WTC11 (cell line): ENCODE data around the gene PRTFDC1. TPM values are rescaled to one million over a fixed set of nuclear protein-coding genes. Genes with fewer than 3 reads are reported as not detected.
A peak's percentile ranks its signal among the peaks of the same experiment; 100 is the strongest.

ENCODE experiments used
- ATAC-seq: fragments of 200-7000 bp; cut with Tn5 transposase; 2 replicates; pipeline ENCODE4 v1.10.0; 2021; ENCODE audit warnings: mild to moderate bottlenecking, moderate library complexity
- CTCF ChIA-PET: fragments of 300-600 bp; sonication (Branson Sonifier 250); formaldehyde crosslinking; loops from one replicate; lab custom pipeline; 2021; ENCODE audit warnings: antibody characterized with exemption; lab: Charles Lee
- POLR2A ChIA-PET: fragments of 350-600 bp; sonication (Branson Sonifier 250); formaldehyde crosslinking; loops from one replicate; lab custom pipeline; 2021; ENCODE audit warnings: antibody characterized with exemption; lab: Charles Lee
- DNase-seq: peaks from one replicate; pipeline ENCODE4 v3.0.0; 2021; ENCODE audit warnings: low spot score
- H3K27ac Mint-ChIP-seq: 2 replicates; pipeline ENCODE4 v1.8.0; 2021; ENCODE audit warnings: mixed read lengths
- H3K27me3 Mint-ChIP-seq: 2 replicates; pipeline ENCODE4 v1.8.0; 2021; ENCODE audit warnings: low read depth, mild to moderate bottlenecking, moderate library complexity, mixed read lengths
- H3K36me3 Mint-ChIP-seq: 2 replicates; pipeline ENCODE4 v1.8.0; 2021; ENCODE audit warnings: mixed read lengths
- H3K4me1 Mint-ChIP-seq: 2 replicates; pipeline ENCODE4 v1.8.0; 2022; ENCODE audit warnings: mixed read lengths
- H3K4me3 Mint-ChIP-seq: 2 replicates; pipeline ENCODE4 v1.8.0; 2021; ENCODE audit warnings: mild to moderate bottlenecking, moderate library complexity, mixed read lengths
- H3K9me3 Mint-ChIP-seq: 2 replicates; pipeline ENCODE4 v1.8.0; 2021; ENCODE audit warnings: mixed read lengths
- CREB1 ChIP-seq: sonication (generic); formaldehyde crosslinking; IDR thresholded peaks from 2 replicates; pipeline ENCODE4 v1.8.0; 2023; ENCODE audit warnings: mild to moderate bottlenecking, missing genetic modification reagents
- E2F5 ChIP-seq: sonication (generic); formaldehyde crosslinking; IDR thresholded peaks from 2 replicates; pipeline ENCODE4 v1.8.1; 2022; ENCODE audit warnings: mild to moderate bottlenecking, moderate library complexity, missing genetic modification reagents
- ELF4 ChIP-seq: sonication (generic); formaldehyde crosslinking; IDR thresholded peaks from 2 replicates; pipeline ENCODE4 v1.8.1; 2022; ENCODE audit warnings: low read depth, mild to moderate bottlenecking, moderate library complexity, missing genetic modification reagents
- ETV6 ChIP-seq: sonication (generic); formaldehyde crosslinking; IDR thresholded peaks from 2 replicates; pipeline ENCODE4 v1.8.1; 2022; ENCODE audit warnings: mild to moderate bottlenecking, missing genetic modification reagents
- FOXJ3 ChIP-seq: sonication (generic); formaldehyde crosslinking; IDR thresholded peaks from 2 replicates; pipeline ENCODE4 v1.9.0; 2021; ENCODE audit warnings: missing genetic modification reagents, mild to moderate bottlenecking, borderline replicate concordance
- FOXK1 ChIP-seq: sonication (generic); formaldehyde crosslinking; IDR thresholded peaks from 2 replicates; pipeline ENCODE4 v1.8.0; 2022; ENCODE audit warnings: mild to moderate bottlenecking, moderate library complexity, missing genetic modification reagents
- FOXP1 ChIP-seq: sonication (generic); formaldehyde crosslinking; IDR thresholded peaks from 2 replicates; pipeline ENCODE4 v1.8.0; 2022; ENCODE audit warnings: missing genetic modification reagents, mild to moderate bottlenecking, moderate library complexity, borderline replicate concordance
- GRHL2 ChIP-seq: fragments of 250-450 bp; sonication (Bioruptor Pico); IDR thresholded peaks from 2 replicates; pipeline ENCODE4 v1.8.0; 2022; ENCODE audit warnings: mild to moderate bottlenecking, moderate library complexity; ENCODE audit not compliant: insufficient replicate concordance, severe bottlenecking
- IRF1 ChIP-seq: sonication (generic); formaldehyde crosslinking; IDR thresholded peaks from 2 replicates; pipeline ENCODE4 v1.8.0; 2023; ENCODE audit warnings: missing genetic modification reagents
- NFE2L1 ChIP-seq: sonication (generic); formaldehyde crosslinking; IDR thresholded peaks from 2 replicates; pipeline ENCODE4 v1.8.1; 2023; ENCODE audit warnings: missing genetic modification reagents
- NR2C2 ChIP-seq: sonication (generic); formaldehyde crosslinking; IDR thresholded peaks from 2 replicates; pipeline ENCODE4 v1.8.0; 2022; ENCODE audit warnings: mild to moderate bottlenecking, missing genetic modification reagents
- RORB ChIP-seq: fragments of 250-450 bp; sonication (Bioruptor Pico); IDR thresholded peaks from 2 replicates; pipeline ENCODE4 v1.9.0; 2021; ENCODE audit warnings: mild to moderate bottlenecking
- TEAD4 ChIP-seq: sonication (generic); formaldehyde crosslinking; IDR thresholded peaks from 2 replicates; pipeline ENCODE4 v1.8.0; 2022; ENCODE audit warnings: mild to moderate bottlenecking, missing genetic modification reagents
- ZMAT4 ChIP-seq: fragments of 250-450 bp; sonication (Bioruptor Pico); IDR thresholded peaks from 2 replicates; pipeline ENCODE4 v1.9.0; 2021; ENCODE audit warnings: mild to moderate bottlenecking
- total RNA-seq: library from RNA; stranded (reverse); gene quantifications from 3 replicates; pipeline ENCODE4 v1.2.3, GENCODE V29; 2021
- TF ChIP-seq, protein P1 (sequence below): sonication (generic); formaldehyde crosslinking; IDR thresholded peaks from 2 replicates; pipeline ENCODE4 v1.8.0; 2022; ENCODE audit warnings: mild to moderate bottlenecking, missing genetic modification reagents
- TF ChIP-seq, protein P2 (sequence below): fragments of 250-450 bp; sonication (Bioruptor Pico); IDR thresholded peaks from 2 replicates; pipeline ENCODE4 v1.9.0; 2021; ENCODE audit warnings: moderate library complexity, mild to moderate bottlenecking, inconsistent platforms, borderline replicate concordance
- TF ChIP-seq, protein P3 (sequence below): sonication (generic); formaldehyde crosslinking; IDR thresholded peaks from 2 replicates; pipeline ENCODE4 v1.8.0; 2023; ENCODE audit warnings: mild to moderate bottlenecking, missing genetic modification reagents
- TF ChIP-seq, protein P4 (sequence below): sonication (generic); formaldehyde crosslinking; IDR thresholded peaks from 2 replicates; pipeline ENCODE4 v1.8.1; 2022; ENCODE audit warnings: missing genetic modification reagents, borderline replicate concordance

The PRTFDC1 gene
- total RNA-seq, 1 experiment from 2014 or later: 6.1 TPM

- peaks cover 5% of the 10 kb centered on the region for H3K36me3 Mint-ChIP-seq
- H3K27ac Mint-ChIP-seq: no peak overlapping the region
- peaks cover 6% of the 10 kb centered on the region for H3K9me3 Mint-ChIP-seq
- ATAC-seq (no peak), DNase-seq (no peak)
- H3K4me1 Mint-ChIP-seq: peaks cover 10% of the 10 kb centered on the region
- H3K4me3 Mint-ChIP-seq: no peak overlapping the region
- ChIA-PET CTCF (no interaction called here), POLR2A (no interaction called here)
- H3K27me3 Mint-ChIP-seq: no peaks in the 10 kb centered on the region; the same call in 1 of the 2 replicates
- TF ChIP-seq, protein P1, sequence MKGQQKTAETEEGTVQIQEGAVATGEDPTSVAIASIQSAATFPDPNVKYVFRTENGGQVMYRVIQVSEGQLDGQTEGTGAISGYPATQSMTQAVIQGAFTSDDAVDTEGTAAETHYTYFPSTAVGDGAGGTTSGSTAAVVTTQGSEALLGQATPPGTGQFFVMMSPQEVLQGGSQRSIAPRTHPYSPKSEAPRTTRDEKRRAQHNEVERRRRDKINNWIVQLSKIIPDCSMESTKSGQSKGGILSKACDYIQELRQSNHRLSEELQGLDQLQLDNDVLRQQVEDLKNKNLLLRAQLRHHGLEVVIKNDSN (CRISPR knock-in tag): no peak
- TF ChIP-seq FOXP1 (CRISPR knock-in tag) (no peak), FOXJ3 (CRISPR knock-in tag) (no peak), GRHL2 (CRISPR knock-in tag) (no peak), FOXK1 (CRISPR knock-in tag) (no peak), NR2C2 (no peak), ELF4 (CRISPR knock-in tag) (no peak)
- TF ChIP-seq, protein P2, sequence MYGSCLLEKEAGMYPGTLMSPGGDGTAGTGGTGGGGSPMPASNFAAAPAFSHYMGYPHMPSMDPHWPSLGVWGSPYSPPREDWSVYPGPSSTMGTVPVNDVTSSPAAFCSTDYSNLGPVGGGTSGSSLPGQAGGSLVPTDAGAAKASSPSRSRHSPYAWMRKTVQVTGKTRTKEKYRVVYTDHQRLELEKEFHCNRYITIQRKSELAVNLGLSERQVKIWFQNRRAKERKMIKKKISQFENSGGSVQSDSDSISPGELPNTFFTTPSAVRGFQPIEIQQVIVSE (CRISPR knock-in tag): no peak
- TF ChIP-seq, protein P3, sequence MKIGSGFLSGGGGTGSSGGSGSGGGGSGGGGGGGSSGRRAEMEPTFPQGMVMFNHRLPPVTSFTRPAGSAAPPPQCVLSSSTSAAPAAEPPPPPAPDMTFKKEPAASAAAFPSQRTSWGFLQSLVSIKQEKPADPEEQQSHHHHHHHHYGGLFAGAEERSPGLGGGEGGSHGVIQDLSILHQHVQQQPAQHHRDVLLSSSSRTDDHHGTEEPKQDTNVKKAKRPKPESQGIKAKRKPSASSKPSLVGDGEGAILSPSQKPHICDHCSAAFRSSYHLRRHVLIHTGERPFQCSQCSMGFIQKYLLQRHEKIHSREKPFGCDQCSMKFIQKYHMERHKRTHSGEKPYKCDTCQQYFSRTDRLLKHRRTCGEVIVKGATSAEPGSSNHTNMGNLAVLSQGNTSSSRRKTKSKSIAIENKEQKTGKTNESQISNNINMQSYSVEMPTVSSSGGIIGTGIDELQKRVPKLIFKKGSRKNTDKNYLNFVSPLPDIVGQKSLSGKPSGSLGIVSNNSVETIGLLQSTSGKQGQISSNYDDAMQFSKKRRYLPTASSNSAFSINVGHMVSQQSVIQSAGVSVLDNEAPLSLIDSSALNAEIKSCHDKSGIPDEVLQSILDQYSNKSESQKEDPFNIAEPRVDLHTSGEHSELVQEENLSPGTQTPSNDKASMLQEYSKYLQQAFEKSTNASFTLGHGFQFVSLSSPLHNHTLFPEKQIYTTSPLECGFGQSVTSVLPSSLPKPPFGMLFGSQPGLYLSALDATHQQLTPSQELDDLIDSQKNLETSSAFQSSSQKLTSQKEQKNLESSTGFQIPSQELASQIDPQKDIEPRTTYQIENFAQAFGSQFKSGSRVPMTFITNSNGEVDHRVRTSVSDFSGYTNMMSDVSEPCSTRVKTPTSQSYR (CRISPR knock-in tag): no peak
These were observed 34.4 kb downstream of the PRTFDC1 start for GRCh38 chr10:24917979-24918378.

- POLR2A ChIA-PET: no interaction called here
- ATAC-seq (no peak), DNase-seq (no peak)
- CTCF ChIA-PET: no interaction called here
- peaks cover 10% of the 10 kb centered on the region for H3K4me1 Mint-ChIP-seq
- peaks cover 5% of the 10 kb centered on the region for H3K36me3 Mint-ChIP-seq
- H3K4me3 Mint-ChIP-seq: no peak overlapping the region
- H3K27ac Mint-ChIP-seq: no peak overlapping the region
- no peaks in the 10 kb centered on the region; the same call in 1 of the 2 replicates for H3K27me3 Mint-ChIP-seq
- TF ChIP-seq E2F5 (no peak), CREB1 (CRISPR knock-in tag) (no peak), GRHL2 (CRISPR knock-in tag) (no peak)
- TF ChIP-seq, protein P3 (CRISPR knock-in tag): no peak
- TF ChIP-seq, all 79 proteins: peak for 0
- peaks cover 6% of the 10 kb centered on the region for H3K9me3 Mint-ChIP-seq
These were observed 34.9 kb downstream of the PRTFDC1 start for GRCh38 chr10:24917493-24917892.

- CTCF ChIA-PET: no interaction called here
- POLR2A ChIA-PET: no interaction called here
- peaks cover 6% of the 10 kb centered on the region for H3K9me3 Mint-ChIP-seq
- H3K36me3 Mint-ChIP-seq: peaks cover 5% of the 10 kb centered on the region
- no peak overlapping the region for H3K27ac Mint-ChIP-seq
- H3K4me3 Mint-ChIP-seq: no peak overlapping the region
- ATAC-seq: peak; percentile 55
- DNase-seq: no peak
- no peaks in the 10 kb centered on the region; the same call in 1 of the 2 replicates for H3K27me3 Mint-ChIP-seq
- H3K4me1 Mint-ChIP-seq: peaks cover 6% of the 10 kb centered on the region
- TF ChIP-seq ZMAT4 (CRISPR knock-in tag) (no peak), E2F5 (no peak), ETV6 (CRISPR knock-in tag) (no peak), TEAD4 (no peak), NFE2L1 (CRISPR knock-in tag) (no peak), IRF1 (no peak), RORB (CRISPR knock-in tag) (no peak)
- TF ChIP-seq, protein P4, sequence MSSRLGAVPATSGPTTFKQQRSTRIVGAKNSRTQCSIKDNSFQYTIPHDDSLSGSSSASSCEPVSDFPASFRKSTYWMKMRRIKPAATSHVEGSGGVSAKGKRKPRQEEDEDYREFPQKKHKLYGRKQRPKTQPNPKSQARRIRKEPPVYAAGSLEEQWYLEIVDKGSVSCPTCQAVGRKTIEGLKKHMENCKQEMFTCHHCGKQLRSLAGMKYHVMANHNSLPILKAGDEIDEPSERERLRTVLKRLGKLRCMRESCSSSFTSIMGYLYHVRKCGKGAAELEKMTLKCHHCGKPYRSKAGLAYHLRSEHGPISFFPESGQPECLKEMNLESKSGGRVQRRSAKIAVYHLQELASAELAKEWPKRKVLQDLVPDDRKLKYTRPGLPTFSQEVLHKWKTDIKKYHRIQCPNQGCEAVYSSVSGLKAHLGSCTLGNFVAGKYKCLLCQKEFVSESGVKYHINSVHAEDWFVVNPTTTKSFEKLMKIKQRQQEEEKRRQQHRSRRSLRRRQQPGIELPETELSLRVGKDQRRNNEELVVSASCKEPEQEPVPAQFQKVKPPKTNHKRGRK (CRISPR knock-in tag): no peak
These were observed 36.0 kb downstream of the PRTFDC1 start for GRCh38 chr10:24916365-24916764.
